NCI-H446 treated with DMSO at 0.1 percent for 48 hours (cell line): ENCODE measurements around the gene MAGI1.
"Not testable (repeated sequence)": the region's sequence is repeated elsewhere in the genome, so short reads cannot be mapped to it uniquely, and the experiment has no call there.

ENCODE experiments used
- DNase-seq: peaks from one replicate; lab custom pipeline; 2025; lab: John Stamatoyannopoulos, UW

MAGI1 gene

GRCh38 chr3:65749066-65749465 lies 289.7 kb downstream of the MAGI1 start:
- DNase-seq = no peak

GRCh38 chr3:65748326-65748725 lies 290.4 kb downstream of the MAGI1 start:
- no peak for DNase-seq

GRCh38 chr3:65746848-65747247 lies 291.9 kb downstream of the MAGI1 start:
- no peak for DNase-seq

GRCh38 chr3:65745306-65745705 lies 293.4 kb downstream of the MAGI1 start:
- DNase-seq = no peak

GRCh38 chr3:65742914-65743313 lies 295.8 kb downstream of the MAGI1 start:
- no peak for DNase-seq

GRCh38 chr3:65741540-65741939 lies 297.2 kb downstream of the MAGI1 start:
- no peak for DNase-seq

- DNase-seq = no peak
These were observed 298.7 kb downstream of the MAGI1 start for GRCh38 chr3:65739901-65740541.

GRCh38 chr3:65734792-65735191 lies 303.9 kb downstream of the MAGI1 start:
- no peak for DNase-seq

- DNase-seq = no peak
These were observed 304.3 kb downstream of the MAGI1 start for GRCh38 chr3:65734382-65734781.

GRCh38 chr3:65733459-65733858 lies 305.3 kb downstream of the MAGI1 start:
- DNase-seq = no peak

GRCh38 chr3:65732051-65732935 lies 306.4 kb downstream of the MAGI1 start:
- DNase-seq = peak; percentile 20

GRCh38 chr3:65730449-65730848 lies 308.3 kb downstream of the MAGI1 start:
- no peak for DNase-seq

GRCh38 chr3:65729973-65730372 lies 308.7 kb downstream of the MAGI1 start:
- peak; percentile 57 for DNase-seq

- DNase-seq = peak; percentile 57
These were observed 309.2 kb downstream of the MAGI1 start for GRCh38 chr3:65729555-65729954.

- no peak for DNase-seq
These were observed 310.6 kb downstream of the MAGI1 start for GRCh38 chr3:65728138-65728537.

GRCh38 chr3:65723985-65724384 lies 314.7 kb downstream of the MAGI1 start:
- DNase-seq = no peak

GRCh38 chr3:65723011-65723410 lies 315.7 kb downstream of the MAGI1 start:
- DNase-seq = no peak

GRCh38 chr3:65720989-65721737 lies 317.6 kb downstream of the MAGI1 start:
- no peak for DNase-seq

- DNase-seq = not testable (repeated sequence)
These were observed 319.1 kb downstream of the MAGI1 start for GRCh38 chr3:65719639-65720038.

- DNase-seq = no peak
These were observed 320.9 kb downstream of the MAGI1 start for GRCh38 chr3:65717676-65718346.

- DNase-seq = no peak
These were observed 322.5 kb downstream of the MAGI1 start for GRCh38 chr3:65716071-65716751.

GRCh38 chr3:65714134-65714533 lies 324.6 kb downstream of the MAGI1 start:
- no peak for DNase-seq
